ENCODE data around the gene CXorf38.

Gene CXorf38

GRCh38 chrX:40603446-40603845 is 43.9 kb downstream of the CXorf38 start:
- TF ChIP-seq EGR1 (IDR thresholded peaks at IDR 0.05) (no peak), RAD21 (IDR thresholded peaks at IDR 0.05; ENCODE audit: low read depth) (no peak), TEAD4 (IDR thresholded peaks at IDR 0.05) (no peak), YY1 (IDR thresholded peaks at IDR 0.05; ENCODE audit: low read depth) (no peak), TAF1 (IDR thresholded peaks at IDR 0.05; ENCODE audit: low read depth) (no peak), CREB1 (IDR thresholded peaks at IDR 0.05; ENCODE audit: low read depth) (no peak), EP300 (IDR thresholded peaks at IDR 0.05; ENCODE audit: borderline replicate concordance) (no peak), USF1 (IDR thresholded peaks at IDR 0.05) (no peak)

GRCh38 chrX:40582811-40583210 is 64.5 kb downstream of the CXorf38 start:
- no peak for TF ChIP-seq FOXM1 (IDR thresholded peaks at IDR 0.05; ENCODE audit: borderline replicate concordance, low read depth)

- no peak for TF ChIP-seq CEBPB (IDR thresholded peaks at IDR 0.05)
- TF ChIP-seq NFIC (IDR thresholded peaks at IDR 0.05) = no peak
- no peak for TF ChIP-seq TCF12 (IDR thresholded peaks at IDR 0.05; ENCODE audit: low read depth)
- TF ChIP-seq TAF1 (IDR thresholded peaks at IDR 0.05; ENCODE audit: low read depth) = no peak
- no peak for TF ChIP-seq YY1 (IDR thresholded peaks at IDR 0.05; ENCODE audit: low read depth)
- no peak for TF ChIP-seq EP300 (IDR thresholded peaks at IDR 0.05; ENCODE audit: borderline replicate concordance)
- TF ChIP-seq CREB1 (IDR thresholded peaks at IDR 0.05; ENCODE audit: low read depth) = no peak
- TF ChIP-seq USF1 (IDR thresholded peaks at IDR 0.05) = no peak
- TF ChIP-seq MAX (IDR thresholded peaks at IDR 0.05) = no peak
- no peak for TF ChIP-seq REST (IDR thresholded peaks at IDR 0.05; ENCODE audit: low read depth)
- TF ChIP-seq FOXM1 (IDR thresholded peaks at IDR 0.05; ENCODE audit: borderline replicate concordance, low read depth) = no peak
- no peak for TF ChIP-seq TEAD4 (IDR thresholded peaks at IDR 0.05)
- no peak for TF ChIP-seq ZBTB7A (IDR thresholded peaks at IDR 0.05; ENCODE audit: low read depth)
- TF ChIP-seq EGR1 (IDR thresholded peaks at IDR 0.05) = no peak
- TF ChIP-seq RAD21 (IDR thresholded peaks at IDR 0.05; ENCODE audit: low read depth) = no peak
Measured at GRCh38 chrX:40581336-40581920, 65.9 kb downstream of the CXorf38 start.

GRCh38 chrX:40580537-40581335 is 66.6 kb downstream of the CXorf38 start, which contains the start of gene ATP6AP2:
Gene ATP6AP2 (plus strand): TSS chrX:40580970. CDS start chrX:40581066, 96 bp downstream.
- TF ChIP-seq YY1 (IDR thresholded peaks at IDR 0.05; ENCODE audit: low read depth) (no peak), TAF1 (IDR thresholded peaks at IDR 0.05; ENCODE audit: low read depth) (peak; percentile 50; the same call in 1 of the 2 replicates), CREB1 (IDR thresholded peaks at IDR 0.05; ENCODE audit: low read depth) (peak; percentile 82), EP300 (IDR thresholded peaks at IDR 0.05; ENCODE audit: borderline replicate concordance) (no peak), ZBTB7A (IDR thresholded peaks at IDR 0.05; ENCODE audit: low read depth) (0 out of 2 replicates have a peak, but pooled peaks have one; percentile 45), FOXM1 (IDR thresholded peaks at IDR 0.05; ENCODE audit: borderline replicate concordance, low read depth) (no peak)

GRCh38 chrX:40579900-40580536 is 67.3 kb downstream of the CXorf38 start:
- TF ChIP-seq TCF12 (IDR thresholded peaks at IDR 0.05; ENCODE audit: low read depth) = no peak
- no peak for TF ChIP-seq EGR1 (IDR thresholded peaks at IDR 0.05)
- TF ChIP-seq TAF1 (IDR thresholded peaks at IDR 0.05; ENCODE audit: low read depth) = no peak
- TF ChIP-seq ZBTB7A (IDR thresholded peaks at IDR 0.05; ENCODE audit: low read depth) = no peak
- TF ChIP-seq MAX (IDR thresholded peaks at IDR 0.05) = no peak
- no peak for TF ChIP-seq REST (IDR thresholded peaks at IDR 0.05; ENCODE audit: low read depth)
- TF ChIP-seq NFIC (IDR thresholded peaks at IDR 0.05) = no peak
- TF ChIP-seq RAD21 (IDR thresholded peaks at IDR 0.05; ENCODE audit: low read depth) = no peak
- TF ChIP-seq YY1 (IDR thresholded peaks at IDR 0.05; ENCODE audit: low read depth) = no peak

Data from Ishikawa (cell line).